Prostate gland (tissue), 2 donors: ENCODE data around the gene MYOZ2.

Source experiments
- POLR2A ChIP-seq: fragments of 450-650 bp; IDR thresholded peaks from one replicate; pipeline ENCODE4 v1.6.1; 2016; ENCODE audit warnings: antibody characterized with exemption, mild to moderate bottlenecking
- POLR2AphosphoS5 ChIP-seq: sonication (generic); formaldehyde crosslinking; IDR thresholded peaks from one replicate; pipeline ENCODE4 v1.6.1; 2017; ENCODE audit warnings: antibody characterized with exemption
- TF ChIP-seq, protein P1 (sequence below), 4 experiments: fragments of 200-600 bp in 2 of 4; fragments of 450-650 bp in 2 of 4; sonication (generic) in 2 of 4; IDR thresholded peaks; 1 replicate in 3 of 4; 2 replicates in 1 of 4; pipeline ENCODE4 v1.5.1; 2016 to 2019; ENCODE audit warnings: antibody characterized with exemption in 4 of 4, mild to moderate bottlenecking in 2 of 4, moderate library complexity in 2 of 4

DNA sequence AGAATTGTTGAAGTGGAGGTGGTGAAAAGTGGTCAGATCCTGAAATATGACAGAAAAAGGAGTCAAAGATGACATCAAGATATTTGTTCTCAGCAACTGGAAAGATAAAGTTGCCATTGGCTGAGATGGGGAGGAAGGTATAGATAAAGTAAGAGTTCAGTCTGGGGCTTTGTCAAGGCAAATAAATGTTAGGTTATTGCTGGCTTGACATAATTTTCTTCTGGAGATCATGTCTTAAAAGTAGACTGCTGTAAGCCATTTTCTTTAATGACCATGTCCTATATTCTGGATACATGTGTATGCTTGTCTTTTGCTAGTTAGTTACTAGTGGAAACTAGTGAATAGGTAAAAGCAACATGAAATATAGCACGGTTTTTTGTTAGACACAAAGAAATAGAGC lies 82.5 kb downstream of the MYOZ2 start:
- TF ChIP-seq, protein P1, sequence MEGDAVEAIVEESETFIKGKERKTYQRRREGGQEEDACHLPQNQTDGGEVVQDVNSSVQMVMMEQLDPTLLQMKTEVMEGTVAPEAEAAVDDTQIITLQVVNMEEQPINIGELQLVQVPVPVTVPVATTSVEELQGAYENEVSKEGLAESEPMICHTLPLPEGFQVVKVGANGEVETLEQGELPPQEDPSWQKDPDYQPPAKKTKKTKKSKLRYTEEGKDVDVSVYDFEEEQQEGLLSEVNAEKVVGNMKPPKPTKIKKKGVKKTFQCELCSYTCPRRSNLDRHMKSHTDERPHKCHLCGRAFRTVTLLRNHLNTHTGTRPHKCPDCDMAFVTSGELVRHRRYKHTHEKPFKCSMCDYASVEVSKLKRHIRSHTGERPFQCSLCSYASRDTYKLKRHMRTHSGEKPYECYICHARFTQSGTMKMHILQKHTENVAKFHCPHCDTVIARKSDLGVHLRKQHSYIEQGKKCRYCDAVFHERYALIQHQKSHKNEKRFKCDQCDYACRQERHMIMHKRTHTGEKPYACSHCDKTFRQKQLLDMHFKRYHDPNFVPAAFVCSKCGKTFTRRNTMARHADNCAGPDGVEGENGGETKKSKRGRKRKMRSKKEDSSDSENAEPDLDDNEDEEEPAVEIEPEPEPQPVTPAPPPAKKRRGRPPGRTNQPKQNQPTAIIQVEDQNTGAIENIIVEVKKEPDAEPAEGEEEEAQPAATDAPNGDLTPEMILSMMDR (IDR thresholded peaks at IDR 0.05): no peak
- TF ChIP-seq POLR2A: no peak
- TF ChIP-seq POLR2AphosphoS5: no peak
